SH-SY5Y (cell line): ENCODE measurements around the gene BCL7A.

Experiments
- GATA2 ChIP-seq: IDR thresholded peaks from 2 replicates; pipeline ENCODE4 v1.6.1; 2011; ENCODE audit warnings: mild to moderate bottlenecking, low read depth, low read length
- GATA3 ChIP-seq: IDR thresholded peaks from 2 replicates; pipeline ENCODE4 v1.6.1; 2011; ENCODE audit warnings: low read depth, mild to moderate bottlenecking, low read length, moderate library complexity

- no peak for TF ChIP-seq GATA2
- TF ChIP-seq GATA3 = no peak
Measured at GRCh38 chr12:122096591-122097149, 75.0 kb downstream of the BCL7A start.
